Skeletal muscle tissue (tissue), 4 donors: ENCODE measurements around the gene BRCA2. TPM values are rescaled to one million over a fixed set of nuclear protein-coding genes. Genes with fewer than 3 reads are reported as not detected.

Source experiments
- H3K27ac ChIP-seq: one replicate; pipeline ENCODE4 v1.7.0; 2013; ENCODE audit warnings: mild to moderate bottlenecking, low read depth, low read length, inconsistent platforms
- H3K27me3 ChIP-seq, 3 donors: one replicate each; pipeline ENCODE4 v1.7.0; 2013; ENCODE audit warnings: low read length in 3 of 3; ENCODE audit not compliant: control insufficient read depth in 3 of 3, insufficient read depth in 3 of 3
- H3K36me3 ChIP-seq, 3 donors: one replicate each; pipeline ENCODE4 v1.7.0; 2013; ENCODE audit warnings: low read length in 3 of 3; ENCODE audit not compliant: control insufficient read depth in 3 of 3, insufficient read depth in 3 of 3
- H3K4me1 ChIP-seq, 3 donors: one replicate each; pipeline ENCODE4 v1.7.0; 2013; ENCODE audit warnings: low read length in 3 of 3, mild to moderate bottlenecking in 3 of 3; ENCODE audit not compliant: control insufficient read depth in 3 of 3, insufficient read depth in 3 of 3
- H3K4me3 ChIP-seq, 3 donors: one replicate each; pipeline ENCODE4 v1.7.0; 2013; ENCODE audit warnings: low read length in 3 of 3
- H3K9ac ChIP-seq, 3 donors: one replicate each; pipeline ENCODE4 v1.7.0; 2013; ENCODE audit warnings: low read length in 3 of 3, mild to moderate bottlenecking in 3 of 3, moderate library complexity in 2 of 3, low read depth in 1 of 3
- H3K9me3 ChIP-seq, 3 donors: one replicate each; pipeline ENCODE4 v1.7.0; 2013; ENCODE audit warnings: low read length in 3 of 3; ENCODE audit not compliant: control insufficient read depth in 3 of 3
- total RNA-seq: library from RNA; depleted of rRNA; stranded (reverse); fragments of >200 nt; gene quantifications from one replicate; pipeline ENCODE4 v1.2.3, GENCODE V29; 2014
- donor health status: Osteomylitis.

The BRCA2 gene
- 2.6 TPM for total RNA-seq

GRCh38 chr13:32315238-32316027 lies at the start of gene BRCA2, which contains the start of gene ZAR1L:
Gene BRCA2 (plus strand): TSS chr13:32315508. CDS start chr13:32316461, 953 bp downstream.
Gene ZAR1L (minus strand): TSS chr13:32315363. CDS start chr13:32311925, 3,438 bp downstream.
- no peaks in the 10 kb centered on the region for H3K27me3 ChIP-seq
- H3K36me3 ChIP-seq = no peaks in the 10 kb centered on the region
- H3K4me3 ChIP-seq = peak within 1 kb of the TSS; percentile 77 to 90 (median 81)
- H3K27ac ChIP-seq = peak within 1 kb of the TSS; percentile 96
- H3K9me3 ChIP-seq = no peaks in the 10 kb centered on the region
- H3K4me1 ChIP-seq = peaks cover 9 to 16% (median 12%) of the 10 kb centered on the region in 3 donors
- H3K9ac ChIP-seq = peak within 1 kb of the TSS; percentile 87 to 98 (median 88)

DNA sequence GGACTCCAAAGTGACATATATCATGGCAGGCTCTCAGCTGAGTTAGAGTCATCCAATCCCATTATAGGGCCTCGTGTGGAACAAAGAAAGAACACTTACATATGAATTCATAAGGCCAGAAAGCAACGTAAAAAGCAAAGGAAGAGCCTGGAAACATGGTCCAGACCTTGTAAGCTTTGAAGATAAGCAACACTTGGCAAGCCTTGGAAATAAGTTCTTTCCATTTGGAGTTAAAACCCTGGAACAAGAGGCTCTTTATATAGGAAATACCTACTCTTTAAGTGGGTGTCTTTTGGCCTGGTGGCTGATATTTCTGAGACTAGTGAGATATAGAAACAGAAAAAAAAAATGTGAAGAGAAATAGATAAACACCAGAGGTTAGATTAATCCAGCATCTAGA lies 49.6 kb upstream of the BRCA2 start:
- H3K4me1 ChIP-seq = peaks cover 10 to 19% (median 14%) of the 10 kb centered on the region in 3 donors
- no peaks in the 10 kb centered on the region for H3K27me3 ChIP-seq
- no peak overlapping the region for H3K9ac ChIP-seq
- H3K36me3 ChIP-seq = peaks cover 12 to 49% (median 38%) of the 10 kb centered on the region in 3 donors
- no peak overlapping the region for H3K27ac ChIP-seq
- H3K4me3 ChIP-seq = no peak overlapping the region
- H3K9me3 ChIP-seq = no peaks in the 10 kb centered on the region

GRCh38 chr13:32266130-32266529 lies 49.2 kb upstream of the BRCA2 start:
- Histone ChIP-seq H3K9me3 (no peaks in the 10 kb centered on the region), H3K4me3 (no peak overlapping the region), H3K36me3 (peaks cover 16 to 53% (median 40%) of the 10 kb centered on the region in 3 donors), H3K27me3 (no peaks in the 10 kb centered on the region), H3K27ac (no peak overlapping the region), H3K9ac (no peak overlapping the region), H3K4me1 (peaks cover 7 to 15% (median 10%) of the 10 kb centered on the region in 3 donors)

DNA sequence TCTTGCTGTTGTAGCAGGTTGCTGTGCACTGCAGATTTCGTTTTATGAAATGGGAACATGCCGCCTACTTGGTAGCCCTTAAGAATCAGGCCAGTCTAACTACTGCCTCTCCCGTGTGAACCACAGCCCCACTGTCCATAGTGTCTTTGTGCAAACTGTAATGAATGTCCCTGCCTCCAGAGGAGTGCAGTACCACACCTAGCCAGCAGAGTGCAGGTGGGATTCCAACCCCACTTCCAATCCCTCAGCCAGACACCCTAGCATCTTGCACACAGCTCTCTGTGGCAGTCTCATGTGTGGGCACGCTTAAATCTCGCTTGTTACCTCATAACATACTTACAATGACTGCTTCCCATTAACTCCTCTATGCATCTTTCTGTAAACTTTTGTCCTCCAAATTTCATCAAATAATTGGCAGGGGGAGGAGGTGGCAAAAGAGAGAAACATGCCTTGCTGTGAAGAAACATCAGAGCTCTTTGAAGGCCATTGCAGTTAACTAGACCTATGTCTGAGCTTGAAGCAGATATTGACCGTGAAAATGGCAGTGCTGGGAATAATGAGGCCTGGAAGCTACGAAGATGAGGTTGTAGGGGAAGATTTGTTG lies 47.4 kb upstream of the BRCA2 start:
- Histone ChIP-seq H3K4me1 (peaks cover 2 to 4% (median 3%) of the 10 kb centered on the region in 3 donors), H3K27ac (no peak overlapping the region), H3K9ac (no peak overlapping the region), H3K4me3 (no peak overlapping the region), H3K9me3 (no peaks in the 10 kb centered on the region), H3K27me3 (no peaks in the 10 kb centered on the region), H3K36me3 (peaks cover 19 to 52% (median 46%) of the 10 kb centered on the region in 3 donors)

- Histone ChIP-seq H3K27ac (no peak overlapping the region), H3K36me3 (peaks cover 24 to 46% (median 33%) of the 10 kb centered on the region in 3 donors), H3K9ac (no peak overlapping the region), H3K4me3 (no peak overlapping the region), H3K4me1 (no peaks in the 10 kb centered on the region), H3K27me3 (no peaks in the 10 kb centered on the region), H3K9me3 (no peaks in the 10 kb centered on the region)
Measured at GRCh38 chr13:32272021-32272683, 43.2 kb upstream of the BRCA2 start.

- Histone ChIP-seq H3K27ac (no peak overlapping the region), H3K4me3 (no peak overlapping the region), H3K9me3 (no peaks in the 10 kb centered on the region), H3K27me3 (no peaks in the 10 kb centered on the region), H3K4me1 (no peaks in the 10 kb centered on the region), H3K9ac (no peak overlapping the region), H3K36me3 (peaks cover 21 to 59% (median 50%) of the 10 kb centered on the region in 3 donors)
Measured at GRCh38 chr13:32277839-32278238, 37.5 kb upstream of the BRCA2 start.

GRCh38 chr13:32278426-32278825 lies 36.9 kb upstream of the BRCA2 start:
- Histone ChIP-seq H3K36me3 (peaks cover 21 to 59% (median 55%) of the 10 kb centered on the region in 3 donors), H3K27ac (no peak overlapping the region), H3K9me3 (no peaks in the 10 kb centered on the region), H3K4me1 (no peaks in the 10 kb centered on the region), H3K27me3 (no peaks in the 10 kb centered on the region), H3K4me3 (no peak overlapping the region), H3K9ac (no peak overlapping the region)

GRCh38 chr13:32281096-32281495 lies 34.2 kb upstream of the BRCA2 start:
- peaks cover 14 to 49% (median 47%) of the 10 kb centered on the region in 3 donors for H3K36me3 ChIP-seq

DNA sequence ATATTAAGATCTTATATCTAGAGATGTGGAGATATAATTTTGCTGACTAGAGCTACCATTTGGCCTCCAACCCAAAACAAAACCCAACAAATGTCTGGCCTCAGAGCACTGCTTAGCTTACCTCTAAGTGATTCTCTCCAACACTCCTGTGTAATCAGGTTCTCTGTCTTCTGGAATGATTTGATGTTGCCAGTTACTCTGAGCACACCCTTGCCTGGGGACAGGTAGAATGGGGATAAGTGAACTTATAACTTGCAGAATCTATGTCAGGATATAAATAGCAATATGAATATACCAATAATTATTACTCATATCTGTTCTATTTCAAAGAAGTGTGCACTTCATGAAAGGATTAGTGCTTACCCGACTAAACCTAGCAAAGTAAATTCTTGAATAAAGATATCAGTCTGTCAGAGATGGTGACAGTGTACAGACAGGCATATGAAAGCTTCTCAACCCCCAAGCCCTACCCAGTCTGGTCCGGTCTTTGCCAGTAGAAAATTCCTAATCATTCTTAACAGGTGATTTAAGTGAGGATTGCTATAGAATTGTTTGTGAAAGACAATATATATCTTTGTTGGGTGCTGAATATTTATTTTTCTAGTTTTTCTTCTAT lies 33.1 kb upstream of the BRCA2 start:
- no peak overlapping the region for H3K27ac ChIP-seq
- H3K36me3 ChIP-seq = peaks cover 9 to 42% (median 39%) of the 10 kb centered on the region in 3 donors
- H3K9ac ChIP-seq = no peak overlapping the region
- no peaks in the 10 kb centered on the region for H3K9me3 ChIP-seq
- H3K27me3 ChIP-seq = no peaks in the 10 kb centered on the region
- no peak overlapping the region for H3K4me3 ChIP-seq
- H3K4me1 ChIP-seq = no peaks in the 10 kb centered on the region

More at GRCh38 chr13:32281096-32281495, 34.2 kb upstream of the BRCA2 start:
- Histone ChIP-seq H3K27ac (no peak overlapping the region), H3K9me3 (no peaks in the 10 kb centered on the region), H3K27me3 (no peaks in the 10 kb centered on the region), H3K4me3 (no peak overlapping the region), H3K4me1 (no peaks in the 10 kb centered on the region), H3K9ac (no peak overlapping the region)
